ENCODE results near the gene CD99. TPM values are rescaled to one million over a fixed set of nuclear protein-coding genes. Genes with fewer than 3 reads are reported as not detected.

The CD99 gene
- 361 and 474 TPM in 2 replicates for total RNA-seq
- polyA plus RNA-seq: 467 and 575 TPM in 2 replicates

GRCh38 chrX:2690856-2691542 is at the start of gene CD99:
TSS of gene CD99 (plus strand) at chrX:2691295. CDS start at chrX:2691361, 66 bp downstream.
- H3K9me3 ChIP-seq (ENCODE audit: low read depth): no peaks in the 10 kb centered on the region
- H3K27ac ChIP-seq: peak within 1 kb of the TSS; percentile 86
- TF ChIP-seq CTCF (IDR thresholded peaks at IDR 0.05; ENCODE audit: low read depth, low read length): no peak
- H3K36me3 ChIP-seq: no peaks in the 10 kb centered on the region
- no peaks in the 10 kb centered on the region for H3K27me3 ChIP-seq
- H3K4me3 ChIP-seq: peak within 1 kb of the TSS; percentile 92
- H3K4me1 ChIP-seq (ENCODE audit: low read depth): peaks cover 34% of the 10 kb centered on the region
- DNase-seq (ENCODE audit: low read depth in 1 of 2, low spot score in 1 of 2): peak; percentile 93 to 98

- Histone ChIP-seq H3K4me1 (ENCODE audit: low read depth) (no peaks in the 10 kb centered on the region), H3K27ac (no peak overlapping the region), H3K27me3 (no peaks in the 10 kb centered on the region), H3K4me3 (no peak overlapping the region), H3K36me3 (no peaks in the 10 kb centered on the region), H3K9me3 (ENCODE audit: low read depth) (no peaks in the 10 kb centered on the region)
- no peak for DNase-seq (ENCODE audit: low read depth in 1 of 2, low spot score in 1 of 2)
- no peak for TF ChIP-seq CTCF (IDR thresholded peaks at IDR 0.05; ENCODE audit: low read depth, low read length)
These were observed 48.9 kb upstream of the CD99 start for GRCh38 chrX:2642146-2642545.

GRCh38 chrX:2642791-2643190 is 48.3 kb upstream of the CD99 start:
- DNase-seq (ENCODE audit: low read depth in 1 of 2, low spot score in 1 of 2): no peak
- no peak for TF ChIP-seq CTCF (IDR thresholded peaks at IDR 0.05; ENCODE audit: low read depth, low read length)
- Histone ChIP-seq H3K4me3 (no peak overlapping the region), H3K36me3 (no peaks in the 10 kb centered on the region), H3K4me1 (ENCODE audit: low read depth) (no peaks in the 10 kb centered on the region), H3K27ac (no peak overlapping the region), H3K27me3 (no peaks in the 10 kb centered on the region), H3K9me3 (ENCODE audit: low read depth) (no peaks in the 10 kb centered on the region)

GRCh38 chrX:2643880-2644279 is 47.2 kb upstream of the CD99 start:
- H3K36me3 ChIP-seq: no peaks in the 10 kb centered on the region
- no peaks in the 10 kb centered on the region for H3K4me1 ChIP-seq (ENCODE audit: low read depth)
- no peak for TF ChIP-seq CTCF (IDR thresholded peaks at IDR 0.05; ENCODE audit: low read depth, low read length)
- no peak for DNase-seq (ENCODE audit: low read depth in 1 of 2, low spot score in 1 of 2)
- no peaks in the 10 kb centered on the region for H3K27me3 ChIP-seq
- no peak overlapping the region for H3K4me3 ChIP-seq
- H3K27ac ChIP-seq: no peak overlapping the region
- H3K9me3 ChIP-seq (ENCODE audit: low read depth): no peaks in the 10 kb centered on the region

GRCh38 chrX:2645563-2645962 is 45.5 kb upstream of the CD99 start:
- Histone ChIP-seq H3K4me3 (no peak overlapping the region), H3K4me1 (ENCODE audit: low read depth) (no peaks in the 10 kb centered on the region), H3K27me3 (no peaks in the 10 kb centered on the region), H3K27ac (no peak overlapping the region), H3K36me3 (no peaks in the 10 kb centered on the region), H3K9me3 (ENCODE audit: low read depth) (no peaks in the 10 kb centered on the region)
- no peak for DNase-seq (ENCODE audit: low read depth in 1 of 2, low spot score in 1 of 2)
- no peak for TF ChIP-seq CTCF (IDR thresholded peaks at IDR 0.05; ENCODE audit: low read depth, low read length)

Measured in cardiac muscle cell (in vitro differentiated cells and primary cell).